ENCODE data around the gene PEAK1.
"Not testable (repeated sequence)": the region's sequence is repeated elsewhere in the genome, so short reads cannot be mapped to it uniquely, and the experiment has no call there.

PEAK1 gene

GRCh38 chr15:77219841-77220240 lies 200.1 kb downstream of the PEAK1 start:
- no peak for DNase-seq

GRCh38 chr15:77209221-77209620 lies 210.7 kb downstream of the PEAK1 start:
- DNase-seq, result no peak

- no peak for DNase-seq
These were observed 211.7 kb downstream of the PEAK1 start for GRCh38 chr15:77208241-77208640.

GRCh38 chr15:77201665-77202064 lies 218.2 kb downstream of the PEAK1 start:
- no peak for DNase-seq

GRCh38 chr15:77196381-77196780 lies 223.5 kb downstream of the PEAK1 start:
- DNase-seq, result no peak

- DNase-seq, result no peak
These were observed 224.3 kb downstream of the PEAK1 start for GRCh38 chr15:77195586-77195985.

- no peak for DNase-seq
These were observed 227.5 kb downstream of the PEAK1 start for GRCh38 chr15:77192451-77192850.

- DNase-seq, result no peak
These were observed 228.6 kb downstream of the PEAK1 start for GRCh38 chr15:77191230-77191834.

- no peak for DNase-seq
These were observed 232.0 kb downstream of the PEAK1 start for GRCh38 chr15:77187751-77188464.

- no peak for DNase-seq
These were observed 233.3 kb downstream of the PEAK1 start for GRCh38 chr15:77186594-77187011.

- no peak for DNase-seq
These were observed 234.6 kb downstream of the PEAK1 start for GRCh38 chr15:77185242-77185785.

GRCh38 chr15:77184352-77184751 lies 235.6 kb downstream of the PEAK1 start:
- DNase-seq, result not testable (repeated sequence)

- no peak for DNase-seq
These were observed 236.8 kb downstream of the PEAK1 start for GRCh38 chr15:77183066-77183465.

- DNase-seq, result no peak
These were observed 238.4 kb downstream of the PEAK1 start for GRCh38 chr15:77181305-77182074.

- no peak for DNase-seq
These were observed 239.1 kb downstream of the PEAK1 start for GRCh38 chr15:77180757-77181156.

GRCh38 chr15:77180270-77180669 lies 239.6 kb downstream of the PEAK1 start:
- DNase-seq, result no peak

GRCh38 chr15:77179541-77179998 lies 240.3 kb downstream of the PEAK1 start:
- no peak for DNase-seq

- DNase-seq, result no peak
These were observed 241.5 kb downstream of the PEAK1 start for GRCh38 chr15:77178411-77178810.

- not testable (repeated sequence) for DNase-seq
These were observed 243.8 kb downstream of the PEAK1 start for GRCh38 chr15:77176148-77176547.

- no peak for DNase-seq
These were observed 246.4 kb downstream of the PEAK1 start for GRCh38 chr15:77173487-77173886.

- no peak for DNase-seq
These were observed 248.5 kb downstream of the PEAK1 start for GRCh38 chr15:77171221-77171967.

- DNase-seq, result no peak
These were observed 251.3 kb downstream of the PEAK1 start for GRCh38 chr15:77168616-77169015.

GRCh38 chr15:77168141-77168540 lies 251.8 kb downstream of the PEAK1 start:
- no peak for DNase-seq

Data from right forelimb (tissue), 1 donor.